COLO668 (cell line): ENCODE results near the gene LRP1B.
"Not testable (repeated sequence)": the region's sequence is repeated elsewhere in the genome, so short reads cannot be mapped to it uniquely, and the experiment has no call there.

Experiments
- DNase-seq: peaks from one replicate; lab custom pipeline; 2025; ENCODE audit not compliant: unreplicated experiment; lab: John Stamatoyannopoulos, UW

LRP1B gene

DNA sequence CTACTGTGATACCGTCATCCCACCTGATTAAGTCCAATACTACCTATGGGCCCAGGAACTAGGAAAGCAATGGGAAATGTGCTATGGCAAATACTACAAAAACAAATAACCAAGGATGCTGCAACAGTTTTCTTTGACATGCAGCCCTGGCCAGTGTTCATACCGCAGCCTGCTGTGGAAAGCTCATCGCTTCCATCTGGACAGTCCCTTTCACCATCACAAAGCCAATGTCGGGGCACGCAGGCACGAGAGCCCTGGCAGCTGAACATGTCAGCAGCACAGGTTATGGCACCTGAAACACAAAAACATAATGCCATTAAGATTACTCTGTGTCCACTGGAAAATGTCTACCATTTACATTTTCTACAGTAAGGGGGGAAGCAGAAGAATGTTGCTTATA, 1621.1 kb downstream of the LRP1B start:
- DNase-seq = no peak

DNA sequence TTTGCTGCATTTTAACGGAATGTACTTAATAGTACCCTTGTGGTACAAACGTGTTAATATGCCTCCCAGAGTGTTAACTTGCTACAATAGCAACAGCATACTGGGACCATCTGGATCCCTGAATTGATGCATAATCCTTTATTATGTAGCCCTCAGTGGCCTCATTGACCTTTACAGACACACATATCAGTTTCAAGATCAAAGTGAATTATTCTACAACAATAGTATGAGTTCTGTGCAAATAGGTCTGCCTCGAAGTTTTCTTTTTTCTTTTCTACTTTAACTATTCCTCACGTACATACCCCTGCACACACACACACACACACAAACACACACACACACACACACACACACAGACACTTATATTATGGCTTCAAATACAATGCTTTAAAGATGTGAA, 1622.1 kb downstream of the LRP1B start:
- no peak for DNase-seq

DNA sequence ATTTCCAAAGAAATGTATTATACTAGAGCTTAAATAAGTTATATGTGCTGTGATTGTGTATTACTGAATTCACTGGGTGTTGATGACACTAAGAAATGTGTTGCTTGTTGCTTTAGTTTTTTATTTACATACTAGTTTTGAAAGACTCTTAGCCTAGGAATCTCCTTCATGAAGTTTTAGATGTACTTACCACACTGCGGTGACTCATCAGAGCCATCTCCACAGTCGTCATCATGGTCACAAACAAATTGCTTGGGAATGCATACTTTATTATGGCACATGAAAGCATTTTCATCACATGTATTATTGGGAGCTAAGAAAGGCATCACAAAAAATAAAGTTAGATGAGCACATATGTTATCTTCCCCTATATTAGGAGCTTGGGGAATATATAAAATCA, 1624.2 kb downstream of the LRP1B start:
- no peak for DNase-seq

DNA sequence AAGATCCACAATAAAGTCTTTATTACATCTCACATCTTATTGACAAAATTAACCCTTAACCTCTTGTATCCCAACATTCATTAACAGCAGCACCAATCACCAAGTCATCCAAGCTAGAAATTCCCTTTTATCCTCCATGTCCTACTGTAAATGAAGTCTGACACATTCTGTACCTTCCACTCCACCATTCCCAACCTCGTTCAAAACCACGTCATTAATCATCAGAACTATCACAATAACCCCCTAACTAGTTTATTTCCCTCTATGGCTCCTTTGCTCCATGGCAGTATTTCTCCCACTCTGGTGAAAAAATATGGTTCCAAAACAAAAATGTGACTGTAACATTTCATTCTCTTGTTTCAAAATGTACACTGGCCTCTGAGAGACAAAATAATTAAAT, 1626.2 kb downstream of the LRP1B start:
- DNase-seq = no peak

DNA sequence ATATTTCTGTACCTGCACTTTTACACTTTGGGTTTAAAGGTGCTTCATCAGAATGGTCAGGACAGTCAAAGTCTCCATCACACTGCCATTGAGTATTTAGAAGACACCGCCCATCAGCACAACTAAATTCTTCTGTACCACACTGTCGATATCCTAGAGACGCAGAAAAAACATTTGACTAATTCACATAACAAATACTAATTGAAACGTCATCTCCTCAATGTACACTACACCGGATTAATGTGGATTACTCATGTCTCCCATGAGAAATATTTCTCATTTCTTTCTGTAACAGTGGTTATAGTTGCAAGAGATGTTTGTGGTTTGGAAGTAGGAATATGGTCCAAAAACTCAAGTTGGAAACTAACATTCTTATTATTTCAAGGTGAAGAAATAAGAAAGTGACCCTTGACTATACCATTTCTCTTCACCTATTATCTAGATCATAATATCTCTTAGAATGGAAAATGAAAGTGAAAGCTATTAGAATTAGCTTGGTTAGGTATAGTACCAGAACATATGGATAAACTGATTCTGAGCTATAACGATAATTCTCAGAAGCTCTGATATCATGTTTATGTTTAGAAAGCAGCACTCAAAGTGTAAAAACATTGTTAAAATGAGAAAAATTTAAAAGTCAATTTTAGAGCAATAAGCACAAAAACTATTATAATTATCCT, 1627.7 kb downstream of the LRP1B start:
- no peak for DNase-seq

DNA sequence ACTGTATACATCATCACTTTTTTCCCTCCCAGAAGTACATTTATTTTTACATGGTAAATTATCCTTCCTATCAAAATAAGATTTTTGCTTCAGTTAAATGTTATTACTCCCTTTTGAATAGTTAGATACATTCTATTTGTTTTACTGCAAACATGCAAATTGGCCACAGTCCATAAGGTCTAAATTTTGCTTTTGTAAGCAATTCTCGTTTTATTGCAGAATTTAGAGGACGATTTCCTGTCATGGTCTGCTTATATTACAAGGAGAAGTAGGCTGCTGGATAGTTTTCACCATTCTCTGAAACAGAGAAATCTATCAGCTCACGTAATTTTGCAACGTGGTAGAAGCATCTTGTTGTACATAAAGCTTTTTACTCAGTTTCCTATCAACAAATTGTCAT, 1632.5 kb downstream of the LRP1B start:
- DNase-seq = no peak

DNA sequence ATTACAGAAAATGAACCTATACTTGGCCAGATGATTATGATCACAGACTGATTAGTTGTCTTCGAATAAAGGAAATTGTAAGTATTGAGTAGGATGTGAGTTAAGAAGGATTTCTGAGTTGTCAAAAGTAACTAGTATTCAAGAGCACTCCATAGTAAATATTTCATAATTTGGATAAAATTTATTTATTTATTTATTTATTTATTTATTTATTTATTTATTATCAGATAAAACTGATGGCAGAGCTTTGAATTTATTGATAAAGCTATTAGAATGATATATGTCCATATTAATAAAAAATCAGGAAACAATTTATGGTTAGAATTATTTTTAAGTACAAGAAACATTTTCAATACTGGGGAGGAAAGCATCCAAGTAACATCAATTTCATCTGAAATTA, 1634.1 kb downstream of the LRP1B start:
- no peak for DNase-seq

DNA sequence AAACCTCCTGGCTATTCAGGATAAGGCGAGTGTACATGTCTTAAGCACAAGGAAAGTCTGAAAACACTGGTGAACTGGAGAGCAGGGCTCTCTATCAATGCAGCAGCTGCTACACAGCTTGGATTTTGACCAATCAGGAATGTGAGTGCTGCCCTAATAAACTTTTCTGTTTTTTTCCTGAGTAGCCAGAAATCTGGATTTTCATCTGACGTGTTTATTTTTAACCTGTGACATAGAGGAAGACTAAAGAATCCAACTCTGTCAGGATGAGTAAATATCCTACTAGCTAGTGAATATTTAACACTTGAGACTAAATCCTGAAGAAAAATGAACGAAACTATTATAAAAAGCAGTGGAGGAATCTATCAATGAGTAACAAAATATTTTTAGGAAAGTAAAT, 1638.9 kb downstream of the LRP1B start:
- DNase-seq = no peak

DNA sequence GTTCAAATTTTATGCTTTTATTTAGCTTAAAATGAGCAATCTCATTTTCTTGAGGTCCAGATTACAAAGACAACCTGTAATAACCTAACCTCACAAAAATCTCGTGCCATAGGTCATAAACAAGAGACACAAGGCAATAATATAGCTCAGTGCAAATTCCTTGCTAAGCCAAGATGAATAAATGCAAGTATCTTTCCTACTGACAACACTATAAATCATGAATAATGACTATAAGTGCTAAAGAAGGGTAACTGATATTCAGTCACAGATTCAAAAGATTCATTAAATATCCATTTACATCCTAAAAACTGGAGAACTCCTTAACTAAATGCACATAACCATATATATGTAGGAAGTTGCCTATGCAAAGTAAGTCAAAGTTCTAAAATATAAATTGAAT, 1641.6 kb downstream of the LRP1B start:
- DNase-seq = no peak

DNA sequence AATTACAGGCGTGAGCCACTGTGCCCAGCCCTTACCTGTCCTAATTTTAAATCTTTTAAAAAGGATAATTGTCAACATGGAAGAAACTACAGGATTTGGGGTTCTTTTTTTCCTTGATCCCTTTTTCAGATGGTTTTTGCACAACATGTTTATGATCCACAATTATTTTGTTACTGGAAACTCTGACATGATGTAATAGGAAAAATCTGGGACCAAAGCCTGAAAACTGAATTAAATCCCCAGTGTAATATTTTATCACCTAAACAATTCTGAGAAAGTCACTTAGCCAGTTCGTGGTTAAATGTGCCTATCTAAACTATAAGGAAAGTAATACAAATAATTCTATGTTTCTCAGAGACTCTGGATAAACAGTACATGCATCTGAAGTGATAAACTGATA, 1649.7 kb downstream of the LRP1B start:
- DNase-seq = no peak

DNA sequence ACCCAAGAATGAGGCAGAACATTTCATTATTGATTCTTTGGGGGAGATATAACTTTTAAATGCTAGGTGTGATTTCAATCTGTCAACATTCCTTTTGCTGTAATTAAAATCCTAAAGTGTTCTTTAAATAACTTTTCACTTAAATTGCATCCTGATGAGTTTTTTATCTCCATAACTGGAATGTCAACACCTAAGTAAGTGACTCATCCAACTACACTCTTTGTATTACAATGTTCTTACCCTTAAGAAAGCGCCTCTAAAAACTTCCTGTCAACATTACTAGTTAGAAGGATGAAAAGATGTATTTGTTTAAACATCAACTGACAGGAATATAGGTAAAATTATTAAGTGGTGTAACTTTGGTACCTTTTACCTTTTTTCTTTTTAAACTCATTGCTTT, 1657.0 kb downstream of the LRP1B start:
- DNase-seq = no peak

DNA sequence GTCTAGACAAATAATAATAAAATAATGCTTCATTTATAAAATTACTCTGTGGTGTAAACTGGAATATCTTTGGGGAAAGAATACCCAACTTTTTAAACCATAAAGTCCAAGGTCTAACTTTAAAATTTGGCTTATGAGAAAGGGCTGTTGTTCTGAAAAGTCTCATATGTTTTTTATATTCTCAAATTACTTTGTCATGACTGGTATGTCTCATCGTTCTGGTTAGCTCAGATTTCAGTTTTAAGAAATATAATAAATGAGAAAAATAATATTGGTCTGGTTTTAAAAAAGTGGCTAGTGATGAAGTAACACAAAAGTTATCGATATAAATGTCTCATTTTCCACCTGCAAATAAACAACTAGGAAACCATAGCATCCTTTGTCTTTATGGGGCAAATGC, 1658.1 kb downstream of the LRP1B start:
- no peak for DNase-seq

DNA sequence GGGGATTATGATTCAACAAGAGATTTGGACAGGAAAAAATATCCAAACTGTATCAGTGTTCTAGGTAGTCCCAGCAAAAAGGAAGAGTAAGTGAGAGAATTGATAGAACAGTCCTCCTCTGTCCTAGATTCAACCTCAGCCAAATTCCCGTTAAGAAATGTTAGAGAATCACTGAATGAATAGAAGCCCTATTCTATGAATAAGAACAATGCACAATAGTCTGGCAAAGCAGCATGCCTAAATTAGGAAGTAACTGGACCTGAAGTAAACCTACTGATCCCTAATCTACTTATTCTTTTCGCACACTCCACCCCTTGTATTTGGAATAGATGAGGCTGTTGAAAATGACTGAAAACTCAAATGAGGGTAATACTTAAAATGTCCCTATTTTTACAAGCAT, 1665.5 kb downstream of the LRP1B start:
- DNase-seq = no peak

DNA sequence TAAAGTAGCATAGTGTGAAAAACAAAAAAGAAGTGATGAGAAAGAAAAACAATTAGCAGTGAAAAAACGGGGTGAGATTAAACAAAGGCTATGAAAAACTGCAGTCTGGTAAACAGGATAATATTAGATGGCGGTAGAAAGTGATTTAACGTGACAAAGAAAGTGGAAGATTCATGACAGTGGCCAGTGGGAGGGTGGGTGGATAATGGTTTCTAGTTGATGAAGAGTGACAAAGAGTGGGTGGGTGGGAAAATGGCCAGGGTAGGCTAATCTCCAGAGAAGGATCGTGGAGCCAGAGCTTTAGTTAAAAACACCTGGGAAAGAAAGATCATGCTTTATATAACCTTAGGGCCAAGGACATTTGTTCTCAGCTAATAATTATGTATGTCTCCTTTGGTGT, 1667.8 kb downstream of the LRP1B start:
- no peak for DNase-seq

DNA sequence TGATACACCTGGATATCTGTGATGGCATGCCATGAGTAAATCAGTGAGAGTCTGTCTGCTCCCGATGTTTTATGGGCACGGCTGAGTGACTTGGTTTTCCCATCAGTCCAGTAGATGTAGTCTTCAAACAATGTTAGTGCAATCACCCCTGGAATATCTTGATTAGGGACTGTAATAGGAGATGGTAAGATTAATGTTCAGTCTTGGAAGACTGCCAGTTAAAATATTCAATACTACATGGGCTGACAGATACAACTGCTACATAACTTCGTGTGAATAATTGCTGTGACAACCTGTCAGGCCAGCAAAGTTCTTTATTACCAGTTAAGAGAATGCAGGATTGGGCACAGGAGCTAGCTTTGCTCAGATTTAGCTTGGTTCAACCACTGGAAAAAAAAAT, 1673.3 kb downstream of the LRP1B start:
- no peak for DNase-seq

DNA sequence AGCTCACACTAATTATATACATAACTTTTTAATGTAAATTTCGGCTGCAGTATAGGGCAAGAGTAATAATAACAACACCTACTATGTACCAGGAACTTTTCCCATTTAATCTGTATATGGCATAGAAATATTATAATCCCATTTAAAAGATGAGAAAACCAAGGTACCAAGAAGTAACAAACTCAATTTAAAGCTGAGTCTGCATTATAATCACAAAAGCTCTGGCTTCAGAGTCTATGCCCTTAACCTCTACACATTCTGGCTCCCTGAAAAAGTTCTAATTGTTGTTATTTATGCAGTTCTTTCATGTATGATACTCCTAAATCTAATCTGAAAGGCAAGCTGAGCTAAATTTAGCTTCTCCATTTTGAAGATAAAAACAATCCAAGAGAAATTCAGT, 1675.5 kb downstream of the LRP1B start:
- no peak for DNase-seq

DNA sequence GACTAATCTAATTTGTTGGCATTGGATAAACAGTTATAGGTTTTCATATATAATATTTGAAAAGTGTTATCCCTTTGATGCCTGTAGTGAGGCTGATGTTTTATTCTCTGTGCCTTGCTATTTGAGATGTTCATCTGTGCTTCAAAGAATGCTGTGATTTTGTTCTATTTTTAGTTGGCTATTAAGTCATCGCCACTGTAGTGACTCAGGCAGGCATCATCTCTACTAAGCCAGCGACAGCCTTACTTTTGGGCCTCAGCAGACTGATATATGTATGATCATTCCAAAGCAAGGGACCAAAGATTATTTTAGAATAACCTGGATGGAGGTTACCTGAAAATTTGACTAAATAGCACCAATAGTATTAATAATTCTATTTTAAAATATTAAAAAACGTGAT, 1676.1 kb downstream of the LRP1B start:
- no peak for DNase-seq

DNA sequence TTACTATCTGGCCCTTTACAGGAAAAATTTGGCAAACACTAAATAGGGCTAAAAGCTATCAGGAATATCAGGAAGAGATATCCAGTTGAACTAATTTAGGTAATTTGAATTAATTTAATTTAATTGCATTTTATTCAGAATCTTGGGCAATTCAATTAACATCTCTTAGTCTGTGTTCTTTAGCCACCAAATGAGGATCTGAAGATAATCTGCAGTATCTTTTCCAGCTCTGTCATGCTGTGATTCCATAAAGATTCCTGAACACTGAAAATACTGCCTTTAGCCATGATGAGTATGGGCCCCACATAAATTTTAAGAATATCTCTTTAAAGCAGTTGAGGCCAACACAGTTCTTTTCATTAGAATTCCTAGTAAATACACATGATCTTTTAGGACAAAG, 1679.5 kb downstream of the LRP1B start:
- no peak for DNase-seq

DNA sequence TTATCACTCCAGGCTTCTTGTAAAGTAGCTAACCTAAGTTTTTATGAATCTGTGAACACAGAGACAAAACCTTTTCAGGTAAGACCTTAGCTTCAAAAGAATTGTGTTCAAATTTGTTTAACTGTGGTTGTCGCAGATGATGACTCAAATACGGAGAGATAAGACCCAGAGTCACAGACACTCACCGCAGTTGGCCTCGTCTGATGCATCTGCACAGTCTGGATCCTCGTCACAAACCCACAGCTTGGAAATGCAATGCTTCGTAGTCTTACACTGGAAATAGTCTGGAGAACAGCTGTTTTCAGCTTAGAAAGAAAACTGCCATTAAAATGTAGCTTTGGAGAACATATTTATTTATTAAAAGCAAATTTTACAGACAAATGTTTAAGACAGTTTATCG, 1688.5 kb downstream of the LRP1B start:
- DNase-seq = no peak

DNA sequence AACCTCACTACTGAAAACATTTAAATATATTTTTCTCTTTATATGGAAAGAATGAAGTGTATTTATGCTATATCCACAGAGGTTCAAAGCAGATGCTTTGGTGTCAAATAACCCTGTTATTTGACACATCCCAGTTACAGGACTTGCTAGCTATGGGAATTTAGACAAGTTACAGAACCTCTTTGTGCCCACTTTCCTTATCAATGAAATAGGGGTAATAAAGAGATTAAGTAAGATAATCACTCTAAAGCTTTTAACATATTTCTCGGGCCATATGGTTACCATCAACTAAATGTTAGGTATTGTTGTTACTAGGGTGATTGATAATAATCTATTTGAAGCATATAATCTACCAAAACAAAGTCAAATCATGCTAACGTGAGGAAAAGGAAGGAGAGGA, 1690.0 kb downstream of the LRP1B start:
- no peak for DNase-seq

DNA sequence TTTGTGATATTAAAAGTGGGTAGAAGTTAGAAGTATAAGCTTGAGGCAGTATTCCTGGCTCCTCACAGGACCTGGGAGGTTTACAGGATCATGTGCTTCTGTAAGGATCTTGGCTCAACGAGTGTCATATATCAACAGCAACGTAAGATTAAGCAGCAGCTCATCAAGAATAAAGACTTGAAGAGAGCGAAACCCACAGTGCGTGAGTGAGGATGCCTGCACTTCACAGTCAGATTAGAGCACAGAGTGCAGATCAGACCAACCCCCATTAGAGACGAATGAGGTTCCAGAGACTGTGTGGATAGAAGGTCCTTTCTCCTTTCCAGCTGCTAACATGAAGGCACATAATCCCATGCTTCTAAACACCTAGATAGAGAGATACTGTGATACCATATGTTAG, 1693.9 kb downstream of the LRP1B start:
- DNase-seq = no peak

DNA sequence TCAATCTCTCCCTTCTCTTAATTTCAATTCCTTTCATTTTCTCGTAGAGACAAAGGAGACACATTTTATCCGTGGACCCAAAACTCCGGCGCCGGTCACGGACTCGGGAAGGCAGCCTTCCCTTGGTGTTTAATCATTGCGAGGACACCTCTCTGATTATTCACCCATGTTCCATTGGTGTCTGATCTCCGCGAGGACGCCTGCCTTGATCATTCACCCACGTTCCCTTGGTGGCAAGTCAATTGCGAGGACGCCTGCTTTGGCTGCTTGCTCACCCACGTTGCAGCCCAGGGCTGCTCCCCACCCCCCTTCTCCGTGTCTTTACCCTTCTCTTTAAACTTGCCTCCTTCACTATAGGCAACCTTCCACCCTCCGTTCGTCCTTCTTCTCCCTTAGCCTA, 1703.8 kb downstream of the LRP1B start:
- not testable (repeated sequence) for DNase-seq

DNA sequence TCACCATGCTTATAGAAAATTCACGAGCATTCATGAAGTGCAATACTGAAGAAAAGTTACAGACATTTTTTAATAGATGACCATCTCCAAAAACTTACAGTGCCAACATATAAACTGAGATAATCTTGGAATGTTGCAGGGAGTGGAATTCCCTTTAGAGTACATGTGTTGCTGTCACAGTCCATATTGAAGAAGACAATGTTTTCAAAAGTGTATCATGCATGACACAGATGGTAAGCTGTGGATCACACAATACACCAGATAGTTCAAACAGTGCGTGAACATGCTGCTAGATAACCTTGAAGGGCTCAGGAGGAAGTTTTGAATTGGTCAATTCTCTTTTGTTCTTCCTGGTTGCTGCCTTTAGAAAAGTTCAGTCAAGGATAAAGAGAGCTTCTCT, 1706.3 kb downstream of the LRP1B start:
- no peak for DNase-seq

DNA sequence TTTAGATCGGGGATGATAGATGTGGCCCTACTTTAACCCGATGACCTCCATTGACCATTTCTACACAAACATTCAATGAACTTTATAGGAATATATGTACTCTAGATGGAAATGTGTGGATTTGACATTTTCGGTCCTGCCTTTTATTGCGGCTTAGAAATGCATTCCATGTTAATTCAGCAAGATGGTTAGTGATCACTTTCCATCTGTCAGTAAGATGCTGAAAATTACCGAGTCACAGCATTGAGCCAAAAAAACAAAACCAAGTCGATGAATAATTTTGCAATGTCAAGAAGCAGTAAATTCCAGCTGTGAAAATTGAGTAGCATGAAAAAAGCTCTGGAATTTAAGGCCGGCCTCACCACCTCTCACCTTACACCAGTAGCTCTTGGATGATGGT, 1708.1 kb downstream of the LRP1B start:
- no peak for DNase-seq
